A549 (cell line): ENCODE measurements around the gene AKR1A1. TPM values are rescaled to one million over a fixed set of nuclear protein-coding genes. Genes with fewer than 3 reads are reported as not detected.

Experiments
- ATAC-seq, 2 experiments: fragments of 200-7000 bp in 1 of 2; fragments of >200 bp in 1 of 2; cut with Nextera tagmentation in 1 of 2; cut with Tn5 transposase in 1 of 2; 3 replicates each; pipeline versions ENCODE4 v1.8.0 to v1.9.1; 2018 to 2020; ENCODE audit warnings: mild to moderate bottlenecking in 1 of 2, moderate library complexity in 1 of 2
- CTCF ChIA-PET: fragments of 300-600 bp; sonication (Branson Sonifier 250); formaldehyde crosslinking; extraction: SDS; loops from one replicate; lab custom pipeline; 2021; ENCODE audit warnings: antibody characterized with exemption, inconsistent platforms; lab: Yijun Ruan, JAX
- POLR2A ChIA-PET: fragments of 350-600 bp; formaldehyde crosslinking; extraction: SDS; loops from one replicate; lab custom pipeline; 2021; ENCODE audit warnings: antibody characterized with exemption, inconsistent platforms; lab: Yijun Ruan, JAX
- DNase-seq, 2 experiments: peaks; one replicate each; pipeline versions ENCODE4 v3.0.0 to v3.0.0-alpha.2; 2011 to 2016; ENCODE audit warnings: low read depth in 1 of 2, low spot score in 1 of 2
- FAIRE-seq: peaks from 2 replicates; lab custom pipeline; 2011; peaks lifted over from hg19 to GRCh38; lab: Jason Lieb, UNC
- H3K27ac ChIP-seq, 2 experiments: fragments of >200 bp; sonication (Bioruptor Twin); formaldehyde crosslinking; 3 replicates each; pipeline ENCODE4 v1.5.1; 2016 to 2017
- H3K4me1 ChIP-seq: fragments of >200 bp; sonication (Bioruptor Twin); formaldehyde crosslinking; 3 replicates; pipeline ENCODE4 v1.6.1; 2016
- H3K4me2 ChIP-seq: fragments of >200 bp; sonication (Bioruptor Twin); formaldehyde crosslinking; 3 replicates; pipeline ENCODE4 v1.6.1; 2016
- H3K4me3 ChIP-seq: fragments of >200 bp; sonication (Bioruptor Twin); formaldehyde crosslinking; 3 replicates; pipeline ENCODE4 v1.5.1; 2016
- H3K9me3 ChIP-seq: fragments of >200 bp; sonication (Bioruptor Twin); formaldehyde crosslinking; 3 replicates; pipeline ENCODE4 v1.6.1; 2016
- ATOH8 ChIP-seq: fragments of 250-450 bp; sonication (Bioruptor Pico); IDR thresholded peaks from 2 replicates; pipeline ENCODE4 v1.5.0; 2020; ENCODE audit warnings: low read depth, mild to moderate bottlenecking, moderate library complexity
- CBX2 ChIP-seq: fragments of 200-600 bp; sonication (generic); IDR thresholded peaks from 2 replicates; pipeline ENCODE4 v1.6.1; 2016; ENCODE audit warnings: low read depth, mild to moderate bottlenecking, borderline replicate concordance
- CEBPB ChIP-seq, 2 experiments: fragments of >200 bp in 1 of 2; sonication (Bioruptor Twin) in 1 of 2; formaldehyde crosslinking in 1 of 2; IDR thresholded peaks; 2 replicates each; pipeline ENCODE4 v1.6.1; 2012 to 2016
- CHD2 ChIP-seq: fragments of 150-350 bp; IDR thresholded peaks from 2 replicates; pipeline ENCODE4 v1.6.1; 2014; ENCODE audit warnings: low read length; ENCODE audit not compliant: partially characterized antibody
- CHD4 ChIP-seq: fragments of 200-600 bp; sonication (generic); IDR thresholded peaks from 2 replicates; pipeline ENCODE4 v1.6.1; 2016; ENCODE audit warnings: antibody characterized with exemption, mild to moderate bottlenecking, borderline replicate concordance
- EHMT2 ChIP-seq: fragments of 200-600 bp; sonication (generic); IDR thresholded peaks from 2 replicates; pipeline ENCODE4 v1.6.1; 2016; ENCODE audit warnings: antibody characterized with exemption, low read depth, mild to moderate bottlenecking, moderate library complexity
- ELK1 ChIP-seq: fragments of 150-350 bp; IDR thresholded peaks from 2 replicates; pipeline ENCODE4 v1.6.1; 2014; ENCODE audit warnings: low read depth, mild to moderate bottlenecking, low read length
- EP300 ChIP-seq, 2 experiments: fragments of >200 bp; sonication (Bioruptor Twin); formaldehyde crosslinking; IDR thresholded peaks; 2 replicates in 1 of 2; 3 replicates in 1 of 2; pipeline ENCODE4 v1.6.1; 2016 to 2017
- GATA3 ChIP-seq: IDR thresholded peaks from 2 replicates; pipeline ENCODE4 v1.6.1; 2012; ENCODE audit warnings: borderline replicate concordance
- HDAC2 ChIP-seq: fragments of 200-600 bp; sonication (generic); IDR thresholded peaks from 2 replicates; pipeline ENCODE4 v1.6.1; 2016
- HOXB13 ChIP-seq: fragments of 250-450 bp; sonication (Bioruptor Pico); IDR thresholded peaks from 2 replicates; pipeline ENCODE4 v1.5.0; 2020; ENCODE audit warnings: low read depth, mild to moderate bottlenecking, moderate library complexity
- HOXB5 ChIP-seq: fragments of 250-450 bp; sonication (Bioruptor Pico); IDR thresholded peaks from 2 replicates; pipeline ENCODE4 v1.5.0; 2020; ENCODE audit warnings: mild to moderate bottlenecking, moderate library complexity
- JUN ChIP-seq, 2 experiments: fragments of >200 bp; sonication (Bioruptor Twin); formaldehyde crosslinking; IDR thresholded peaks; 2 replicates in 1 of 2; 3 replicates in 1 of 2; pipeline ENCODE4 v1.6.1; 2016 to 2017
- JUNB ChIP-seq: fragments of >200 bp; sonication (Bioruptor Twin); formaldehyde crosslinking; IDR thresholded peaks from 2 replicates; pipeline ENCODE4 v1.6.1; 2016
- MAFK ChIP-seq: fragments of 450-650 bp; IDR thresholded peaks from 2 replicates; pipeline ENCODE4 v1.6.1; 2014; ENCODE audit not compliant: partially characterized antibody
- NFE2L2 ChIP-seq: fragments of 150-350 bp; conservative IDR thresholded peaks from 2 replicates; pipeline ENCODE4 v1.6.1; 2014; ENCODE audit warnings: low read length
- NPAS2 ChIP-seq: fragments of 250-450 bp; sonication (Bioruptor Pico); IDR thresholded peaks from 2 replicates; pipeline ENCODE4 v1.8.0; 2022; ENCODE audit warnings: mild to moderate bottlenecking, moderate library complexity, borderline replicate concordance
- POLR2AphosphoS2 ChIP-seq: conservative IDR thresholded peaks from 2 replicates; pipeline ENCODE4 v1.6.1; 2012; ENCODE audit warnings: low read length, improper control_type of control experiment, inconsistent platforms
- RARB ChIP-seq: fragments of 250-450 bp; sonication (Bioruptor Pico); IDR thresholded peaks from 2 replicates; pipeline ENCODE4 v1.8.0; 2021; ENCODE audit warnings: mild to moderate bottlenecking, moderate library complexity
- RNF2 ChIP-seq: fragments of 200-600 bp; sonication (generic); IDR thresholded peaks from 2 replicates; pipeline ENCODE4 v1.6.1; 2016; ENCODE audit warnings: low read depth, mild to moderate bottlenecking, antibody characterized with exemption, moderate library complexity, borderline replicate concordance
- SMC3 ChIP-seq: fragments of >200 bp; sonication (Bioruptor Twin); formaldehyde crosslinking; IDR thresholded peaks from 3 replicates; pipeline ENCODE4 v1.6.1; 2018; ENCODE audit warnings: inconsistent platforms
- TFCP2L1 ChIP-seq: fragments of 250-450 bp; sonication (Bioruptor Pico); IDR thresholded peaks from 2 replicates; pipeline ENCODE4 v1.5.0; 2021; ENCODE audit warnings: mild to moderate bottlenecking
- ZNF302 ChIP-seq: fragments of 250-450 bp; sonication (Bioruptor Pico); IDR thresholded peaks from 2 replicates; pipeline ENCODE4 v1.9.0; 2021; ENCODE audit warnings: inconsistent platforms, mild to moderate bottlenecking, moderate library complexity
- WGBS: methylation state at CpG from one replicate; pipeline ENCODE4 v1.1.6; 2017; ENCODE audit errors: missing lambda C conversion rate; 5-methylcytosine and 5-hydroxymethylcytosine counted together
- polyA plus RNA-seq, 4 experiments: library from polyadenylated mRNA; depleted of rRNA in 3 of 4; stranded (reverse); fragments of >200 nt; fragmentation: RNase III in 1 of 4; extraction: RNeasy Plus Mini Kit Qiagen cat#74134 plus additional on column Dnase treatment in 1 of 4; gene quantifications; 2 replicates in 3 of 4; 3 replicates in 1 of 4; pipeline ENCODE4 v1.2.3, GENCODE V29; 2011 to 2017
- TF ChIP-seq, protein P1 (sequence below): IDR thresholded peaks from 2 replicates; pipeline ENCODE4 v1.6.1; 2012
- TF ChIP-seq, protein P2 (sequence below): fragments of 200-600 bp; sonication (generic); IDR thresholded peaks from 2 replicates; pipeline ENCODE4 v1.6.1; 2016; ENCODE audit warnings: antibody characterized with exemption, mild to moderate bottlenecking, moderate library complexity

Gene AKR1A1
- polyA plus RNA-seq, 2 of the 4 experiments (the other 2 are of a cell fraction): 89.0 to 110 TPM

DNA sequence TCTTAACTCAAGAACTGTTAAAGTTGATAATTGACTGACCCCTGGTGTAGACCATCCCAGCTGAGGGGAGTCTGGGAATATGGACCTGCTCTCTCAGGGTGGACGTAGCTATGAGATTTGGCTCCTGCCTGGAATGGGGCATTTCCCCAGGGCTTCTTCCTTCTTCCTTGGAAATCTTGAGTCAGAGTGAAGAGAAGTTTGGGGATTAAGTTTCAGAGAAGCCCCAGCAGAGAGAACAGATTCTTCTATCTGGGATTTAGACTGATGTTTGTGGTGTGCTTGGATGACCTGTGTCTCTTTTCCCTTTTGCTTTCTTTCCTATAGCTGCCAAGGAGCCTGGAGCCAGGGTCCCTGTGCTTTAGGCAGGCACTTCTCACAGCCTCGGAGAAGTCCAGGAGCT lies 13.2 kb downstream of the AKR1A1 start:
- H3K4me2 ChIP-seq: no peak overlapping the region
- no peaks in the 10 kb centered on the region for H3K4me1 ChIP-seq
- no peak for DNase-seq
- POLR2A ChIA-PET: interaction anchor here (1.3 kb wide), 1 partner anchor 42 kb away, joined by 4 read pairs; the partner anchor contains the start of gene PRDX1
- H3K27ac ChIP-seq: no peak overlapping the region
- H3K9me3 ChIP-seq: no peaks in the 10 kb centered on the region
- TF ChIP-seq CHD2: no peak
- TF ChIP-seq, protein P1, sequence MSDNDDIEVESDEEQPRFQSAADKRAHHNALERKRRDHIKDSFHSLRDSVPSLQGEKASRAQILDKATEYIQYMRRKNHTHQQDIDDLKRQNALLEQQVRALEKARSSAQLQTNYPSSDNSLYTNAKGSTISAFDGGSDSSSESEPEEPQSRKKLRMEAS: no peak
- no peak for TF ChIP-seq NFE2L2
- TF ChIP-seq EP300 (IDR thresholded peaks at IDR 0.05): no peak
- TF ChIP-seq POLR2AphosphoS2: no peak
- no peak for TF ChIP-seq HOXB13 (CRISPR knock-in tag)
- TF ChIP-seq GATA3: no peak
- TF ChIP-seq JUN (IDR thresholded peaks at IDR 0.05): no peak
- no peak for TF ChIP-seq CEBPB (IDR thresholded peaks at IDR 0.05)
- no peak for TF ChIP-seq SMC3
- no peak for TF ChIP-seq NPAS2 (CRISPR knock-in tag)
- no peak for TF ChIP-seq HOXB5
- TF ChIP-seq CBX2: no peak
- TF ChIP-seq HDAC2: no peak
- TF ChIP-seq ELK1: no peak
- TF ChIP-seq, all 56 proteins: peak for 0
- ATAC-seq (no peak), FAIRE-seq (no peak)
- CTCF ChIA-PET: interaction anchor here (1.4 to 10.1 kb wide), 2 partner anchors 54 to 72 kb away, joined by 4 to 88 read pairs; no protein-coding TSS in a partner anchor
- no peak overlapping the region for H3K4me3 ChIP-seq
- 100% methylated on average over 2 of the region's 2 CpGs for WGBS

GRCh38 chr1:45566722-45567121 lies 16.1 kb downstream of the AKR1A1 start:
- ChIA-PET POLR2A (interaction anchor here (5.4 kb wide), 1 partner anchor 45 kb away, joined by 29 read pairs; the partner anchor contains the start of gene PRDX1), CTCF (interaction anchor here (0.7 to 10.1 kb wide), 6 partner anchors 9 to 207 kb away, joined by 3 to 88 read pairs (median 3); no protein-coding TSS in a partner anchor)
- ATAC-seq: no peak
- H3K4me3 ChIP-seq: no peak overlapping the region
- no peak for TF ChIP-seq ZNF302 (CRISPR knock-in tag)
- no peak for TF ChIP-seq EP300 (IDR thresholded peaks at IDR 0.05)
- TF ChIP-seq CBX2: no peak
- no peak for TF ChIP-seq ATOH8 (CRISPR knock-in tag)
- H3K4me1 ChIP-seq: no peaks in the 10 kb centered on the region
- no peaks in the 10 kb centered on the region for H3K9me3 ChIP-seq
- 59% methylated on average over 5 of the region's 5 CpGs for WGBS
- FAIRE-seq: no peak
- no peak overlapping the region for H3K27ac ChIP-seq
- DNase-seq: no peak
- H3K4me2 ChIP-seq: no peak overlapping the region

- H3K4me1 ChIP-seq: no peaks in the 10 kb centered on the region
- H3K9me3 ChIP-seq: no peaks in the 10 kb centered on the region
- DNase-seq (no peak), FAIRE-seq (no peak), ATAC-seq (no peak)
- ChIA-PET POLR2A (interaction anchor here (5.4 kb wide), 1 partner anchor 46 kb away, joined by 29 read pairs; the partner anchor contains the start of gene PRDX1), CTCF (interaction anchor here (1.3 to 10.1 kb wide), 6 partner anchors 11 to 313 kb away, joined by 3 to 88 read pairs (median 26); no protein-coding TSS in a partner anchor)
- WGBS: 93% methylated on average over 5 of the region's 7 CpGs
- no peak overlapping the region for H3K27ac ChIP-seq
- H3K4me2 ChIP-seq: no peak overlapping the region
- no peak overlapping the region for H3K4me3 ChIP-seq
- TF ChIP-seq MAFK: no peak
- no peak for TF ChIP-seq NPAS2 (CRISPR knock-in tag)
- no peak for TF ChIP-seq RNF2
- TF ChIP-seq, protein P2, sequence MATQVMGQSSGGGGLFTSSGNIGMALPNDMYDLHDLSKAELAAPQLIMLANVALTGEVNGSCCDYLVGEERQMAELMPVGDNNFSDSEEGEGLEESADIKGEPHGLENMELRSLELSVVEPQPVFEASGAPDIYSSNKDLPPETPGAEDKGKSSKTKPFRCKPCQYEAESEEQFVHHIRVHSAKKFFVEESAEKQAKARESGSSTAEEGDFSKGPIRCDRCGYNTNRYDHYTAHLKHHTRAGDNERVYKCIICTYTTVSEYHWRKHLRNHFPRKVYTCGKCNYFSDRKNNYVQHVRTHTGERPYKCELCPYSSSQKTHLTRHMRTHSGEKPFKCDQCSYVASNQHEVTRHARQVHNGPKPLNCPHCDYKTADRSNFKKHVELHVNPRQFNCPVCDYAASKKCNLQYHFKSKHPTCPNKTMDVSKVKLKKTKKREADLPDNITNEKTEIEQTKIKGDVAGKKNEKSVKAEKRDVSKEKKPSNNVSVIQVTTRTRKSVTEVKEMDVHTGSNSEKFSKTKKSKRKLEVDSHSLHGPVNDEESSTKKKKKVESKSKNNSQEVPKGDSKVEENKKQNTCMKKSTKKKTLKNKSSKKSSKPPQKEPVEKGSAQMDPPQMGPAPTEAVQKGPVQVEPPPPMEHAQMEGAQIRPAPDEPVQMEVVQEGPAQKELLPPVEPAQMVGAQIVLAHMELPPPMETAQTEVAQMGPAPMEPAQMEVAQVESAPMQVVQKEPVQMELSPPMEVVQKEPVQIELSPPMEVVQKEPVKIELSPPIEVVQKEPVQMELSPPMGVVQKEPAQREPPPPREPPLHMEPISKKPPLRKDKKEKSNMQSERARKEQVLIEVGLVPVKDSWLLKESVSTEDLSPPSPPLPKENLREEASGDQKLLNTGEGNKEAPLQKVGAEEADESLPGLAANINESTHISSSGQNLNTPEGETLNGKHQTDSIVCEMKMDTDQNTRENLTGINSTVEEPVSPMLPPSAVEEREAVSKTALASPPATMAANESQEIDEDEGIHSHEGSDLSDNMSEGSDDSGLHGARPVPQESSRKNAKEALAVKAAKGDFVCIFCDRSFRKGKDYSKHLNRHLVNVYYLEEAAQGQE: no peak
- TF ChIP-seq CHD4: no peak
- TF ChIP-seq TFCP2L1: no peak
- TF ChIP-seq ELK1: no peak
- TF ChIP-seq RARB: no peak
- TF ChIP-seq EHMT2: no peak
- TF ChIP-seq JUNB: no peak
- no peak for TF ChIP-seq NFE2L2
Observed at GRCh38 chr1:45567911-45568310, 17.3 kb downstream of the AKR1A1 start.
